PC-3 (cell line): Measurements from ENCODE around the gene VMAC. TPM values are rescaled to one million over a fixed set of nuclear protein-coding genes. Genes with fewer than 3 reads are reported as not detected.

Experiments used
- ATAC-seq: fragments of 200-7000 bp; cut with Tn5 transposase; 2 replicates; pipeline ENCODE4 v1.9.1; 2020; ENCODE audit warnings: mild to moderate bottlenecking, moderate library complexity
- BruUV-seq: library from RNA; stranded (reverse); fragments of 400-500 nt; replicated peaks from 2 replicates; lab custom pipeline; 2021; lab: Mats Ljungman, UMichigan
- CTCF ChIA-PET: fragments of 300-600 bp; sonication (Branson Sonifier 250); formaldehyde crosslinking; loops from one replicate; lab custom pipeline; 2022; ENCODE audit warnings: antibody characterized with exemption; lab: Charles Lee
- POLR2A ChIA-PET: fragments of 300-600 bp; sonication (Branson Sonifier 250); formaldehyde crosslinking; loops from one replicate; lab custom pipeline; 2022; ENCODE audit warnings: antibody characterized with exemption; ENCODE audit not compliant: unreplicated experiment; lab: Charles Lee
- DNase-seq: peaks from one replicate; pipeline ENCODE4 v3.0.0-alpha.2; 2015
- H2AFZ ChIP-seq: fragments of 300-600 bp; sonication (generic); 2 replicates; pipeline ENCODE4 v1.6.0; 2016; ENCODE audit warnings: antibody characterized with exemption, low read length
- H3F3A ChIP-seq: fragments of 300-600 bp; sonication (generic); one replicate; pipeline ENCODE4 v1.6.0; 2017; ENCODE audit warnings: antibody characterized with exemption, low read length, control low read depth, mild to moderate bottlenecking; ENCODE audit not compliant: unreplicated experiment
- H3K27ac ChIP-seq: fragments of 300-600 bp; sonication (generic); 2 replicates; pipeline ENCODE4 v1.5.1; 2016; ENCODE audit warnings: mild to moderate bottlenecking, low read length
- H3K27me3 ChIP-seq: fragments of 300-600 bp; sonication (generic); 2 replicates; pipeline ENCODE4 v1.6.1; 2016; ENCODE audit warnings: low read length, mixed read lengths
- H3K36me3 ChIP-seq: fragments of 300-600 bp; sonication (generic); 2 replicates; pipeline ENCODE4 v1.6.1; 2016; ENCODE audit warnings: low read depth, mixed run types, low read length, mixed read lengths
- H3K4me1 ChIP-seq: fragments of 300-600 bp; sonication (generic); 2 replicates; pipeline ENCODE4 v1.5.1; 2016; ENCODE audit warnings: low read length; ENCODE audit not compliant: insufficient read depth
- H3K4me2 ChIP-seq: fragments of 300-600 bp; sonication (generic); 2 replicates; pipeline ENCODE4 v1.6.0; 2016; ENCODE audit warnings: low read length
- H3K4me3 ChIP-seq: fragments of 300-600 bp; sonication (generic); 2 replicates; pipeline ENCODE4 v1.5.1; 2016; ENCODE audit warnings: mild to moderate bottlenecking, low read length, mixed read lengths
- H3K79me2 ChIP-seq: fragments of 300-600 bp; sonication (generic); 2 replicates; pipeline ENCODE4 v1.6.1; 2017; ENCODE audit warnings: low read length, mixed read lengths
- H3K9ac ChIP-seq: fragments of 300-600 bp; sonication (generic); 2 replicates; pipeline ENCODE4 v1.6.0; 2016; ENCODE audit warnings: mild to moderate bottlenecking, low read length
- H3K9me2 ChIP-seq: fragments of 300-600 bp; sonication (generic); replicated peaks from 2 replicates; pipeline ENCODE4 v1.6.1; 2016; ENCODE audit warnings: mixed run types, low read length, mixed read lengths
- H3K9me3 ChIP-seq: fragments of 300-600 bp; sonication (generic); 2 replicates; pipeline ENCODE4 v1.6.1; 2016; ENCODE audit warnings: low read length, mixed read lengths
- H4K20me1 ChIP-seq: fragments of 300-600 bp; sonication (generic); 2 replicates; pipeline ENCODE4 v1.6.1; 2016; ENCODE audit warnings: low read length, mixed read lengths
- EZH2 ChIP-seq: fragments of 300-600 bp; sonication (generic); IDR thresholded peaks from one replicate; pipeline ENCODE4 v1.6.1; 2017; ENCODE audit warnings: antibody characterized with exemption, mild to moderate bottlenecking, low read length; ENCODE audit not compliant: unreplicated experiment
- EZH2phosphoT487 ChIP-seq: fragments of 300-600 bp; sonication (generic); IDR thresholded peaks from 2 replicates; pipeline ENCODE4 v1.6.1; 2018; ENCODE audit warnings: mild to moderate bottlenecking, antibody characterized with exemption, low read length, borderline replicate concordance
- intact Hi-C: fragments of 100-400 bp; cut with micrococcal nuclease; formaldehyde crosslinking; loops from 2 replicates; pipeline ENCODE4 v1.9.0; 2023
- total RNA-seq: library from RNA; depleted of rRNA; stranded (reverse); fragments of >200 nt; gene quantifications from 2 replicates; pipeline ENCODE4 v1.2.3, GENCODE V29; 2014
- TF ChIP-seq, protein P1 (sequence below): fragments of 300-600 bp; sonication (generic); conservative IDR thresholded peaks from 2 replicates; pipeline ENCODE4 v1.5.1; 2017; ENCODE audit warnings: antibody characterized with exemption, low read depth, mild to moderate bottlenecking, low read length

Gene VMAC
- total RNA-seq, 1 experiment from 2014 or later = 8.3 TPM

DNA sequence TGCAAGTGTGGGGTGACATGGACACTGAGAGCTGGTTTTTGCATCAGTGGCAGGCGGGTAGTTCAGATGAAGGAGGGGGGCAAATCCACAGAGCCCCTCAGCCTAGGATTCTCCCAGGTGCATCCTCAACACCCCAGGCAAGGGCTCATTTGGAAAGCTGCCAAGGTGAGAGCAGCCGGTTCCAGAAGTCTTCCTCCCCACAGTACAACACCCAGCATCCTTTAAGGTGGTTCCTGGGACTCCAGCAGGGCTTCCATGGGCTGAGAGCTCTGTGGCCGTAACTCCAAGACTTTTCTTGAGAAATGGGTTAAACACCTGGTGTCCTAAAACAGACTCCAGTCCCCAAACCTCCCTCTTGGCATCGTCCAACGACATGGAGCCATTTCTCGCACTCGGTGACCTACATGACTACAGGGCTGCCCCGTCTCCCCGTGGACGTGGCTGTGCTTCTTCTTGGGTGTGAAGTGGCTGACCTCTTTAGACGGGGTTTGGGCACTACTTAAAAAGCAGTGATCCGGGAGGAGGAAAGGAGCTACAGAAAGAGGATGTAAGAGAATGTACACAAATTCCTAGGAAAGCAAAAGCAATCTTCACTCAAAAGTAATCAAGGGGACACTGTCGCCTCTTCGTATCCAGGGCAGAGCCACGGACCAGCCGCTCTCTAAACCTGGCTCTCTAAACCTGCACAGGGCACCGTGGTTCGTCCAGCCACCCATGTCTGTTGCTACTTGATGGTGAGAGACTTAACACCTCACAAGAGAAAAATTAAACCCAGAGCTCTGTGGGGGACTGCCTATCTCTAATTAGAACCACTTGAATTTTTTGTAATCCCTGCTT is 47.7 kb downstream of the VMAC start:
- Histone ChIP-seq H3K4me1 (no peaks in the 10 kb centered on the region), H3K27ac (no peak overlapping the region), H3K9ac (no peak overlapping the region), H3K4me2 (no peak overlapping the region), H3K4me3 (no peak overlapping the region), H4K20me1 (peaks cover 55% of the 10 kb centered on the region), H3K79me2 (peaks cover 100% of the 10 kb centered on the region), H3K9me3 (no peaks in the 10 kb centered on the region), H3F3A (no peaks in the 10 kb centered on the region), H3K27me3 (no peaks in the 10 kb centered on the region), H3K36me3 (peaks cover 20% of the 10 kb centered on the region), H3K9me2 (no peaks in the 10 kb centered on the region), H2AFZ (no peak overlapping the region)
- ChIA-PET CTCF (interaction anchor here (0.6 kb wide), 1 partner anchor 70 kb away, joined by 3 read pairs; no protein-coding TSS in a partner anchor), POLR2A (interaction anchor here (0.6 kb wide), 1 partner anchor 236 kb away, joined by 4 read pairs; no protein-coding TSS in a partner anchor)
- ATAC-seq = no peak
- intact Hi-C loops = no loop called here
- BruUV-seq = no TSS peak
- no peak for DNase-seq
- TF ChIP-seq, protein P1, sequence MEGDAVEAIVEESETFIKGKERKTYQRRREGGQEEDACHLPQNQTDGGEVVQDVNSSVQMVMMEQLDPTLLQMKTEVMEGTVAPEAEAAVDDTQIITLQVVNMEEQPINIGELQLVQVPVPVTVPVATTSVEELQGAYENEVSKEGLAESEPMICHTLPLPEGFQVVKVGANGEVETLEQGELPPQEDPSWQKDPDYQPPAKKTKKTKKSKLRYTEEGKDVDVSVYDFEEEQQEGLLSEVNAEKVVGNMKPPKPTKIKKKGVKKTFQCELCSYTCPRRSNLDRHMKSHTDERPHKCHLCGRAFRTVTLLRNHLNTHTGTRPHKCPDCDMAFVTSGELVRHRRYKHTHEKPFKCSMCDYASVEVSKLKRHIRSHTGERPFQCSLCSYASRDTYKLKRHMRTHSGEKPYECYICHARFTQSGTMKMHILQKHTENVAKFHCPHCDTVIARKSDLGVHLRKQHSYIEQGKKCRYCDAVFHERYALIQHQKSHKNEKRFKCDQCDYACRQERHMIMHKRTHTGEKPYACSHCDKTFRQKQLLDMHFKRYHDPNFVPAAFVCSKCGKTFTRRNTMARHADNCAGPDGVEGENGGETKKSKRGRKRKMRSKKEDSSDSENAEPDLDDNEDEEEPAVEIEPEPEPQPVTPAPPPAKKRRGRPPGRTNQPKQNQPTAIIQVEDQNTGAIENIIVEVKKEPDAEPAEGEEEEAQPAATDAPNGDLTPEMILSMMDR = no peak
- TF ChIP-seq EZH2phosphoT487 = no peak
- no peak for TF ChIP-seq EZH2

DNA sequence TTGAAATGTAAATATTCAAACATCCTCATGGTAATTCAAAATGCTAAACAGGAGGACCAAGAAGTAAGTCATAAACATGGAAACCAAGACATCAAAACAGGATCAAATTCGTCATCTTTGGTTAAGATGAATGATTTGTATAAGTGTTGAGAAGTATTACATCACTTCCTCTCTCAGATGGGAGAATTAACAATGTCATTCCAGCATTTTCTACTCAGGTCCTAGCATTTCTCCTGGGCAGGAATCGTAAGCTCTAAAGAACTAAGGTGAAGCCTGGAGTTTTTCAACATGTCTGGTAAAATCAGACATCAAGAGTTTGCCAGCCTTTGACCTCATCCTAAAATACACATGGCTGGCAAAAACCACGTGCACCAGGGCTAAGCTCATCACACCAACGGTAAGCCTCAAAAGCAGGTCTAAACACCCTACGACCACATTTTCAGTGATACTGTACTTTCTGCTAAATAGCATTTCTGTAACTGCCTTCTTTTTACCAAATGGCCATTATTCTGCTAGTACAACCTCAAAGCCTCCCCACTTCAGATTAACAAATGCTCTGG is 48.4 kb downstream of the VMAC start:
- intact Hi-C loops = no loop called here
- CTCF ChIA-PET = interaction anchor here (0.6 kb wide), 1 partner anchor 69 kb away, joined by 3 read pairs; no protein-coding TSS in a partner anchor

More for the DNA sequence above, 48.4 kb downstream of the VMAC start:
- TF ChIP-seq, protein P1 = no peak
- TF ChIP-seq EZH2 = no peak
- TF ChIP-seq EZH2phosphoT487 = no peak
- Histone ChIP-seq H3K4me1 (no peaks in the 10 kb centered on the region), H3K4me2 (no peak overlapping the region), H3K36me3 (peaks cover 15% of the 10 kb centered on the region), H3K27me3 (no peaks in the 10 kb centered on the region), H2AFZ (no peak overlapping the region), H3F3A (no peaks in the 10 kb centered on the region), H4K20me1 (peaks cover 60% of the 10 kb centered on the region), H3K9ac (no peak overlapping the region), H3K27ac (no peak overlapping the region), H3K4me3 (no peak overlapping the region), H3K79me2 (peaks cover 100% of the 10 kb centered on the region), H3K9me2 (no peaks in the 10 kb centered on the region), H3K9me3 (no peaks in the 10 kb centered on the region)
- DNase-seq (no peak), ATAC-seq (no peak)
- POLR2A ChIA-PET = interaction anchor here (0.6 kb wide), 2 partner anchors 49 to 237 kb away, joined by 4 read pairs; partner anchors contain the start of gene VMAC
- no TSS peak for BruUV-seq
